H9 (cell line): ENCODE results near the gene RIC8A. TPM values are rescaled to one million over a fixed set of nuclear protein-coding genes. Genes with fewer than 3 reads are reported as not detected.

Experiments used
- DNase-seq: peaks from one replicate; pipeline ENCODE4 v3.0.0-alpha.2; 2017
- H2AFZ ChIP-seq: one replicate; pipeline ENCODE4 v1.6.1; 2013; ENCODE audit warnings: mild to moderate bottlenecking, low read length, control low read depth, moderate library complexity
- H2AK5ac ChIP-seq: 2 replicates; pipeline ENCODE4 v1.6.1; 2013; ENCODE audit warnings: low read length, control low read depth, mixed read lengths; ENCODE audit not compliant: insufficient read length
- H2BK120ac ChIP-seq: one replicate; pipeline ENCODE4 v1.6.1; 2013; ENCODE audit warnings: low read depth, mild to moderate bottlenecking, low read length, control low read depth, inconsistent platforms; ENCODE audit not compliant: poor library complexity, severe bottlenecking
- H2BK12ac ChIP-seq: 2 replicates; pipeline ENCODE4 v1.6.1; 2013; ENCODE audit warnings: low read length, control low read depth, mixed read lengths, low read depth; ENCODE audit not compliant: insufficient read length
- H2BK15ac ChIP-seq: 2 replicates; pipeline ENCODE4 v1.6.1; 2013; ENCODE audit warnings: low read depth, low read length, control low read depth
- H2BK20ac ChIP-seq: one replicate; pipeline ENCODE4 v1.6.1; 2013; ENCODE audit warnings: low read depth, mild to moderate bottlenecking, low read length, control low read depth, inconsistent platforms; ENCODE audit not compliant: poor library complexity, severe bottlenecking
- H2BK5ac ChIP-seq: 2 replicates; pipeline ENCODE4 v1.6.1; 2013; ENCODE audit warnings: low read length, control low read depth, mixed read lengths; ENCODE audit not compliant: insufficient read length
- H3K14ac ChIP-seq: 2 replicates; pipeline ENCODE4 v1.6.1; 2013; ENCODE audit warnings: low read length, control low read depth; ENCODE audit not compliant: insufficient read depth
- H3K18ac ChIP-seq: 2 replicates; pipeline ENCODE4 v1.6.1; 2013; ENCODE audit warnings: low read depth, mild to moderate bottlenecking, mixed read lengths, low read length, control low read depth; ENCODE audit not compliant: insufficient read length
- H3K23ac ChIP-seq: 2 replicates; pipeline ENCODE4 v1.6.1; 2013; ENCODE audit warnings: low read length, control low read depth, mixed read lengths, low read depth; ENCODE audit not compliant: insufficient read length
- H3K23me2 ChIP-seq: 2 replicates; pipeline ENCODE4 v1.6.1; 2013; ENCODE audit warnings: low read depth, mild to moderate bottlenecking, mixed read lengths, low read length, control low read depth; ENCODE audit not compliant: insufficient read length, poor library complexity, severe bottlenecking
- H3K27ac ChIP-seq: 2 replicates; pipeline ENCODE4 v1.5.1; 2013; ENCODE audit warnings: low read length, control low read depth, mixed read lengths, low read depth; ENCODE audit not compliant: insufficient read length
- H3K27me3 ChIP-seq: 2 replicates; pipeline ENCODE4 v1.6.1; 2013; ENCODE audit warnings: low read length, control low read depth, inconsistent platforms; ENCODE audit not compliant: insufficient read depth
- H3K4ac ChIP-seq: 2 replicates; pipeline ENCODE4 v1.6.1; 2013; ENCODE audit warnings: low read depth, mild to moderate bottlenecking, control low read depth, inconsistent platforms, low read length, moderate library complexity
- H3K4me1 ChIP-seq: 2 replicates; pipeline ENCODE4 v1.6.1; 2013; ENCODE audit warnings: low read length, control low read depth, inconsistent platforms; ENCODE audit not compliant: insufficient read depth
- H3K4me2 ChIP-seq: 2 replicates; pipeline ENCODE4 v1.6.1; 2013; ENCODE audit warnings: low read length, control low read depth, mixed read lengths; ENCODE audit not compliant: insufficient read length, insufficient read depth
- H3K56ac ChIP-seq: 2 replicates; pipeline ENCODE4 v1.6.1; 2013; ENCODE audit warnings: low read depth, mild to moderate bottlenecking, mixed read lengths, low read length, control low read depth; ENCODE audit not compliant: insufficient read length
- H3K79me1 ChIP-seq: 2 replicates; pipeline ENCODE4 v1.6.1; 2013; ENCODE audit warnings: low read depth, mild to moderate bottlenecking, moderate library complexity, low read length, control low read depth, inconsistent platforms; ENCODE audit not compliant: insufficient read depth, poor library complexity, severe bottlenecking
- H3K79me2 ChIP-seq: 2 replicates; pipeline ENCODE4 v1.6.1; 2013; ENCODE audit warnings: low read length, control low read depth, inconsistent platforms; ENCODE audit not compliant: insufficient read depth
- H3K9ac ChIP-seq: 2 replicates; pipeline ENCODE4 v1.6.1; 2013; ENCODE audit warnings: low read length, control low read depth, mixed read lengths; ENCODE audit not compliant: insufficient read length; ENCODE audit errors: extremely low read depth
- H3K9me3 ChIP-seq: one replicate; pipeline ENCODE4 v1.6.1; 2013; ENCODE audit warnings: low read depth, low read length, inconsistent platforms; ENCODE audit not compliant: control insufficient read depth
- H3T11ph ChIP-seq: one replicate; pipeline ENCODE4 v1.6.1; 2013; ENCODE audit warnings: mild to moderate bottlenecking, low read length, control low read depth, inconsistent platforms
- H4K20me1 ChIP-seq: one replicate; pipeline ENCODE4 v1.6.1; 2013; ENCODE audit not compliant: control insufficient read depth, insufficient read length, insufficient read depth
- H4K5ac ChIP-seq: 2 replicates; pipeline ENCODE4 v1.6.1; 2013; ENCODE audit warnings: low read depth, mild to moderate bottlenecking, mixed read lengths, low read length, control low read depth; ENCODE audit not compliant: insufficient read length
- H4K8ac ChIP-seq: replicated peaks from 2 replicates; pipeline ENCODE4 v1.6.1; 2013; ENCODE audit warnings: low read length, control low read depth, mixed read lengths, low read depth; ENCODE audit not compliant: insufficient read length
- H4K91ac ChIP-seq: 2 replicates; pipeline ENCODE4 v1.6.1; 2013; ENCODE audit warnings: low read depth, mild to moderate bottlenecking, moderate library complexity, mixed read lengths, low read length, control low read depth; ENCODE audit not compliant: insufficient read length
- H3K27ac Mint-ChIP-seq, 3 experiments: 2 replicates in 2 of 3; 3 replicates in 1 of 3; pipeline ENCODE4 v1.8.0; 2020 to 2021; ENCODE audit warnings: mixed read lengths in 3 of 3, mild to moderate bottlenecking in 1 of 3, moderate library complexity in 1 of 3
- H3K27me3 Mint-ChIP-seq: 2 replicates; pipeline ENCODE4 v1.8.0; 2021; ENCODE audit warnings: low read depth, mild to moderate bottlenecking, moderate library complexity, mixed read lengths
- H3K36me3 Mint-ChIP-seq, 3 experiments: 2 replicates in 2 of 3; 3 replicates in 1 of 3; pipeline ENCODE4 v1.8.0; 2020 to 2021; ENCODE audit warnings: low read depth in 3 of 3, mixed read lengths in 3 of 3; ENCODE audit not compliant: insufficient read depth in 1 of 3
- H3K4me1 Mint-ChIP-seq, 2 experiments: 2 replicates each; pipeline ENCODE4 v1.8.0; 2020; ENCODE audit warnings: mixed read lengths in 2 of 2
- H3K4me3 Mint-ChIP-seq, 2 experiments: 2 replicates in 1 of 2; 3 replicates in 1 of 2; pipeline ENCODE4 v1.8.0; 2020 to 2021; ENCODE audit warnings: mild to moderate bottlenecking in 2 of 2, mixed read lengths in 2 of 2, moderate library complexity in 1 of 2
- H3K9me3 Mint-ChIP-seq, 2 experiments: 2 replicates in 1 of 2; 3 replicates in 1 of 2; pipeline ENCODE4 v1.8.0; 2020; ENCODE audit warnings: mild to moderate bottlenecking in 2 of 2, mixed read lengths in 2 of 2, moderate library complexity in 1 of 2
- WGBS: extraction: QIAGEN DNeasy Blood & Tissue Kit; methylation state at CpG from one replicate; pipeline ENCODE4 v1.1.7; 2013; ENCODE audit warnings: missing lambda C conversion rate, low lambda C conversion rate, mixed read lengths; ENCODE audit not compliant: insufficient read length; ENCODE audit errors: extremely low coverage; 5-methylcytosine and 5-hydroxymethylcytosine counted together
- total RNA-seq: library from RNA; stranded (reverse); gene quantifications from 2 replicates; pipeline ENCODE4 v1.2.1, GENCODE V29; 2021
- TF ChIP-seq, protein P1 (sequence below): fragments of 200-600 bp; sonication (generic); conservative IDR thresholded peaks from 3 replicates; pipeline ENCODE4 v1.8.0; 2021; ENCODE audit warnings: antibody characterized with exemption, mild to moderate bottlenecking

The RIC8A gene
- total RNA-seq, 1 experiment from 2014 or later = 94.9 TPM

DNA sequence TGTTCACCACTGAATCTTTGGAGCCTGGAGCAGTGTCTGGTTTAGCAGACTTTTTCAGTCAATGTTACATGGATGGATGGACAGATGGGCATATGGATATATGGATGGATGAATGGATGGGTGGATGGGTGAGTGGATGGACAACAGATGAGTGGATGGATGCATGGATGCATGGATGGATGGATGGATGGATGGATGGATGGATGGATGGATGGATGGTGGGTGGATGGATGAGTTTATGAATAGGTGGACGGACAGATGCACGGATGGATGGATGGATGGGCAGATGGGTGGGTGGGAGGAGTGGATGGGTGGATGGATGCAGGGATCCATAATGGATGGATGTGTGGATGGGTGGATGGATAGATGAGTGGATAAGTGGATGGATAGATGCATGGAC is 48.3 kb downstream of the RIC8A start:
- WGBS = no CpG with 5 or more reads among the region's 2 CpGs
- Histone ChIP-seq H2BK20ac (no peak overlapping the region), H4K91ac (no peak overlapping the region), H3K79me2 (no peaks in the 10 kb centered on the region), H2BK15ac (no peak overlapping the region), H2AFZ (no peak overlapping the region), H3K27me3 (no peaks in the 10 kb centered on the region), H3K9me3 (no peaks in the 10 kb centered on the region), H3K56ac (no peak overlapping the region), H2BK5ac (no peak overlapping the region), H3K23ac (no peak overlapping the region), H3K4ac (no peak overlapping the region), H3T11ph (no peak overlapping the region), H3K9ac (no peak overlapping the region), H4K5ac (no peak overlapping the region), H3K79me1 (no peaks in the 10 kb centered on the region), H2BK12ac (no peak overlapping the region), H4K20me1 (no peaks in the 10 kb centered on the region), H3K27ac (no peak overlapping the region), H3K4me2 (no peak overlapping the region), H3K23me2 (no peaks in the 10 kb centered on the region), H3K14ac (no peak overlapping the region), H3K18ac (no peak overlapping the region), H3K4me1 (no peaks in the 10 kb centered on the region), H2AK5ac (no peak overlapping the region), H4K8ac (no peak overlapping the region), H2BK120ac (no peak overlapping the region)
- no peak overlapping the region for H3K4me3 Mint-ChIP-seq
- no peaks in the 10 kb centered on the region; the same call in 1 of the 2 replicates for H3K27me3 Mint-ChIP-seq
- H3K27ac Mint-ChIP-seq = no peak overlapping the region
- no peak for DNase-seq
- peaks cover 22 to 31% (median 26%) of the 10 kb centered on the region in 3 experiments for H3K36me3 Mint-ChIP-seq
- H3K4me1 Mint-ChIP-seq = peaks cover 0 to 2% of the 10 kb centered on the region in 2 experiments; a peak in 2 of 4 replicates
- TF ChIP-seq, protein P1, sequence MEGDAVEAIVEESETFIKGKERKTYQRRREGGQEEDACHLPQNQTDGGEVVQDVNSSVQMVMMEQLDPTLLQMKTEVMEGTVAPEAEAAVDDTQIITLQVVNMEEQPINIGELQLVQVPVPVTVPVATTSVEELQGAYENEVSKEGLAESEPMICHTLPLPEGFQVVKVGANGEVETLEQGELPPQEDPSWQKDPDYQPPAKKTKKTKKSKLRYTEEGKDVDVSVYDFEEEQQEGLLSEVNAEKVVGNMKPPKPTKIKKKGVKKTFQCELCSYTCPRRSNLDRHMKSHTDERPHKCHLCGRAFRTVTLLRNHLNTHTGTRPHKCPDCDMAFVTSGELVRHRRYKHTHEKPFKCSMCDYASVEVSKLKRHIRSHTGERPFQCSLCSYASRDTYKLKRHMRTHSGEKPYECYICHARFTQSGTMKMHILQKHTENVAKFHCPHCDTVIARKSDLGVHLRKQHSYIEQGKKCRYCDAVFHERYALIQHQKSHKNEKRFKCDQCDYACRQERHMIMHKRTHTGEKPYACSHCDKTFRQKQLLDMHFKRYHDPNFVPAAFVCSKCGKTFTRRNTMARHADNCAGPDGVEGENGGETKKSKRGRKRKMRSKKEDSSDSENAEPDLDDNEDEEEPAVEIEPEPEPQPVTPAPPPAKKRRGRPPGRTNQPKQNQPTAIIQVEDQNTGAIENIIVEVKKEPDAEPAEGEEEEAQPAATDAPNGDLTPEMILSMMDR = no peak
- H3K9me3 Mint-ChIP-seq = peaks cover 0 to 1% of the 10 kb centered on the region in 2 experiments; a peak in 2 of 5 replicates
